ENCODE measurements around the gene HAND1. TPM values are rescaled to one million over a fixed set of nuclear protein-coding genes. Genes with fewer than 3 reads are reported as not detected.

Gene HAND1
- total RNA-seq, 4 donors from 2014 or later: 6.7 to 8.0 (median 7.4) TPM

DNA sequence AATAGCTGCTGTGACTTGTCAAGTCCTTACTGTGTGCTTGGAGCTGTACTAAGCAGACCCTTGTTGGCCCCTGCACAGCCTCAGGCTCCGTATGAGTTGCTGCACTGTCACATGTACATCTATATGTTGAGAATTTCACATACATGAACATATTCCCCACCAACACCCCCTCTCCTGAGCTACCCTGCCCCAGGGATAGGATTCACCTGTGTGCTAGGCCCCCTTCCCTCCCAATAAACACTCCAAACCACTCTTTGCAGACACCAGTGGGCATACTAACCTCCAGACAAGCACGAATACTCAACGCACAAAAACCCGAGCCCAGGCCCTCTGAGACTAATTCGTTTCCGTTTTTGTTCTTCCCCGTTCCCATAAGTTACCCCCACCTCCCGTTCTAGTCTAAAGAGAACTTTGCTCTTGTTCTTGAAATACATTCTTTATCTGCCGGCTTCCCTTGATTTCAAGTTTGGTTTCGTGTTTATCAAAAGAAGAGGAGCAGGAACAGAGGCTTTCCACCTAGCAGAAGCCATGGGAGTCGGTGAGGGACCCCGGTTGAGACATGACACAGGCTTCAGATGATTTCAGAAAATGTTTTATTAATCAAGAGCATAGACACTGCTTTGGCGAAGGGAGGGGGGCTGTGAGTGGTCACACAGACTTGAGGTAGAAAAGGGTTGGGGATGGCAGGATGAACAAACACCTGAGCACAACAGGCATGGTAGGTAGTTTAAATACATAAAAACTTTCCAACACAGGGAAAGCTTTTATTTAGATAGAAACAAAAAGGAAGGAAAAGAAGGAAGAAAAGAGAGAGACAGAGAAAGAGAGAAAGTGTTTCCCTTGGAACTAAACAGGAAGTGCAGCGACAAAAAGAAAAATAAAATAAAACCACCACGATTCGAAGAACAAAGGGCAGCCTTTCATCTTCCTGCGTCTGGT, 3.4 kb downstream of the HAND1 start:
- no peaks in the 10 kb centered on the region for H3K9me3 ChIP-seq
- in situ Hi-C loops (cut with MboI; ENCODE audit: low pct_ligation_motif_present in 1 of 4, low pct_unique_long_range_greater_than_20kb in 1 of 4, low sequenced_read_pairs in 3 of 4) (loop anchor here in 1 of 4 donors (25.0 kb wide), 1 partner anchor 338 kb away; no protein-coding TSS in a partner anchor), intact Hi-C loops (cut with DNase I; ENCODE audit: low total_unique reads) (loop anchor here (10.0 kb wide), 1 partner anchor 50 kb away; no protein-coding TSS in a partner anchor)
- peaks cover 3 to 61% (median 39%) of the 10 kb centered on the region in 4 donors for H3K4me1 ChIP-seq
- H3K27me3 ChIP-seq: peaks cover 100% of the 10 kb centered on the region
- peak overlapping the region; percentile 4 to 91 (median 80) for H3K27ac ChIP-seq
- TF ChIP-seq, protein P1, sequence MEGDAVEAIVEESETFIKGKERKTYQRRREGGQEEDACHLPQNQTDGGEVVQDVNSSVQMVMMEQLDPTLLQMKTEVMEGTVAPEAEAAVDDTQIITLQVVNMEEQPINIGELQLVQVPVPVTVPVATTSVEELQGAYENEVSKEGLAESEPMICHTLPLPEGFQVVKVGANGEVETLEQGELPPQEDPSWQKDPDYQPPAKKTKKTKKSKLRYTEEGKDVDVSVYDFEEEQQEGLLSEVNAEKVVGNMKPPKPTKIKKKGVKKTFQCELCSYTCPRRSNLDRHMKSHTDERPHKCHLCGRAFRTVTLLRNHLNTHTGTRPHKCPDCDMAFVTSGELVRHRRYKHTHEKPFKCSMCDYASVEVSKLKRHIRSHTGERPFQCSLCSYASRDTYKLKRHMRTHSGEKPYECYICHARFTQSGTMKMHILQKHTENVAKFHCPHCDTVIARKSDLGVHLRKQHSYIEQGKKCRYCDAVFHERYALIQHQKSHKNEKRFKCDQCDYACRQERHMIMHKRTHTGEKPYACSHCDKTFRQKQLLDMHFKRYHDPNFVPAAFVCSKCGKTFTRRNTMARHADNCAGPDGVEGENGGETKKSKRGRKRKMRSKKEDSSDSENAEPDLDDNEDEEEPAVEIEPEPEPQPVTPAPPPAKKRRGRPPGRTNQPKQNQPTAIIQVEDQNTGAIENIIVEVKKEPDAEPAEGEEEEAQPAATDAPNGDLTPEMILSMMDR (IDR thresholded peaks at IDR 0.05): no peak
- no peak for TF ChIP-seq POLR2A (IDR thresholded peaks at IDR 0.05)
- no peak for TF ChIP-seq POLR2AphosphoS5 (IDR thresholded peaks at IDR 0.05)
- no peak for TF ChIP-seq EP300 (IDR thresholded peaks at IDR 0.05; ENCODE audit: low read depth)
- no peak for DNase-seq
- 11 to 13% methylated on average over 13 to 17 of the region's 17 CpGs for WGBS, 2 donors (ENCODE audit: low coverage in 1 of 2)
- peak overlapping the region in 3 of 4 donors; percentile 32 to 51 (median 37) for H3K4me3 ChIP-seq
- H3K36me3 ChIP-seq: no peaks in the 10 kb centered on the region

DNA sequence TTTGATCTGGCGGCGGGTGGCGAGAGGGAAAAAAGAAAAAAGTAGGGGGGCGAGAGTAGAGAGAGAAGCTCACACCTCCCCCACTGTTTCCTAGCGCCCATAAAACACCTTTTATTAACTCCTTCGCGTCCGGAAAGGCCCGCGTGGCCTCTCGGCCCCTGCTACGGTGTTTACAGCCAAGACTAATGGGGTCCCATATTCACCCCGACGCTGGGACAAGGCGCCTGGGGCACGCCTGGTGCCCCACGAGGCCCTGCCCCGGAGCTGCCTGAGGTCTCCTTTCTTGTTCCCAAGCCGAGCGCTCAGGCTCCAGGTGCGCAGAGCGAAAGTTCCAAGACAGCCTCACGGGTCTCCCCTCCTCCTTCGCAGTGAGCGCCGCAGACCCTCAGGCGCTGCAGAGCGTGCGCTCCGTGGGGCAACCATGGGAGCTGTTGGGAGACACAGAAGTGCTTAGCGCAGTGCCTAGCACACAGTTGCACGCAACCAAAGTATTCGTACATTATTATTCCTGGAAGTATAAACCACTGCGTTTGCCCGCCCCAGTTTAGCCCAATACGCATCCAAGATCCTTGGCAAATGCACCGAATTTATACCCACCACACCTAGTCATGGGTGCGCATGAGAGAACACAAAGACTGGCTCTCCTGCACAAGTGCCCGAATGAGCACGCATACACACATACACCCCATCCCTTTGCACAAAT, 4.3 kb downstream of the HAND1 start:
- H3K4me3 ChIP-seq: peak overlapping the region in 2 of 4 donors; percentile 4 to 51

DNA sequence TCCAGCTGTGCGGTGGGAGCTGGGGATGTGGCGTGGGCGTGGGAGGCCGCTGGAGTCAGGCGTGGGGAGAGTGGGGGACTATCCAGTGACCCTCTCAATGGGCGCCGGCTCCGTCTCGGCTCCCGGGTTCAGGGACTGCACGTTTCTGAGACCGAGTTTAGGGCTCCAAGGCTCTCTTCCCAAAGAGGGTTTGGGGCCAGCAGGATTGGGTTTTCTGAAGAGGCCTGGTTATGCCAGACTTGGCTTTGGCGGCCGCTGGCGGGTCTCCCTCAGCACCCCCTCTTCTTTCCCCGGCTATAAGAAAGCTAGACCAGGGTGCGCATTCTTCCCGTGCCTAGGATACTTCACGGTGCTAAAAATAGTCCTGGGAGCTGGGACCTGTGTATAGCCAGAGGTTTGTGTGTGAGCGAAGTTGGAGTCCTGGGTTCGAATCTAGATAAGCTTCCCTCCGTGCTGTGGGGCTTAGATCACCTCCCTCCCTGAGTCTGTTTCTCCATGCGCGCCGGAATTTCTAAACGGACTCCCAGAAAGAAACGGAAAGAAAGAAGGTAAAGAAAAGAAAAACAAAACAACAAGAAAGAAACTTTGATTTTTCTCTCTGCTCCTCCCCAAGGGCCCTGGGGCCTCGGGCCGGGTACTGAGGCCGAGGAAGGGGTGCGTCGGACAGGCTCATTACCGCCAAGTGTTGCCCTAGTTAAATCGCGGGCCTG, 5.0 kb downstream of the HAND1 start:
- TF ChIP-seq POLR2A (IDR thresholded peaks at IDR 0.05) (no peak), EP300 (IDR thresholded peaks at IDR 0.05; ENCODE audit: low read depth) (no peak), POLR2AphosphoS5 (IDR thresholded peaks at IDR 0.05) (no peak)
- TF ChIP-seq, protein P1 (IDR thresholded peaks at IDR 0.05): no peak
- no peaks in the 10 kb centered on the region for H3K9me3 ChIP-seq
- DNase-seq: no peak
- peaks cover 100% of the 10 kb centered on the region for H3K27me3 ChIP-seq
- H3K4me3 ChIP-seq: peak overlapping the region in 1 of 4 donors; percentile 51
- peaks cover 3 to 48% (median 29%) of the 10 kb centered on the region in 4 donors for H3K4me1 ChIP-seq
- no peaks in the 10 kb centered on the region for H3K36me3 ChIP-seq
- in situ Hi-C loops (cut with MboI; ENCODE audit: low pct_ligation_motif_present in 1 of 4, low pct_unique_long_range_greater_than_20kb in 1 of 4, low sequenced_read_pairs in 3 of 4) (loop anchor here in 1 of 4 donors (25.0 kb wide), 1 partner anchor 339 kb away; no protein-coding TSS in a partner anchor), intact Hi-C loops (cut with DNase I; ENCODE audit: low total_unique reads) (loop anchor here (10.0 kb wide), 1 partner anchor 52 kb away; no protein-coding TSS in a partner anchor)
- 10 to 11% methylated on average over 8 to 35 of the region's 35 CpGs for WGBS, 2 donors (ENCODE audit: low coverage in 1 of 2)
- peak overlapping the region; percentile 64 to 91 (median 80) for H3K27ac ChIP-seq

More for the DNA sequence above, 4.3 kb downstream of the HAND1 start:
- WGBS, 2 donors (ENCODE audit: low coverage in 1 of 2): 7 to 15% methylated on average over 4 to 40 of the region's 40 CpGs
- Histone ChIP-seq H3K27me3 (peaks cover 100% of the 10 kb centered on the region), H3K36me3 (no peaks in the 10 kb centered on the region), H3K27ac (peak overlapping the region; percentile 64 to 91 (median 80)), H3K9me3 (no peaks in the 10 kb centered on the region), H3K4me1 (peaks cover 3 to 55% (median 36%) of the 10 kb centered on the region in 4 donors)
- in situ Hi-C loops (cut with MboI; ENCODE audit: low pct_ligation_motif_present in 1 of 4, low pct_unique_long_range_greater_than_20kb in 1 of 4, low sequenced_read_pairs in 3 of 4) (loop anchor here in 1 of 4 donors (25.0 kb wide), 1 partner anchor 339 kb away; no protein-coding TSS in a partner anchor), intact Hi-C loops (cut with DNase I; ENCODE audit: low total_unique reads) (loop anchor here (10.0 kb wide), 1 partner anchor 51 kb away; no protein-coding TSS in a partner anchor)
- TF ChIP-seq, protein P1 (IDR thresholded peaks at IDR 0.05): no peak
- TF ChIP-seq EP300 (IDR thresholded peaks at IDR 0.05; ENCODE audit: low read depth) (no peak), POLR2AphosphoS5 (IDR thresholded peaks at IDR 0.05) (no peak), POLR2A (IDR thresholded peaks at IDR 0.05) (no peak)
- DNase-seq: no peak

All from transverse colon (tissue), 4 donors.